Smooth muscle cell of the brain vasculature (primary cell): ENCODE results near the gene KIAA1217.

ENCODE experiments used
- DNase-seq: peaks from one replicate; pipeline ENCODE4 v3.0.0-alpha.2; 2012; ENCODE audit warnings: low read depth, low spot score

KIAA1217 gene

DNA sequence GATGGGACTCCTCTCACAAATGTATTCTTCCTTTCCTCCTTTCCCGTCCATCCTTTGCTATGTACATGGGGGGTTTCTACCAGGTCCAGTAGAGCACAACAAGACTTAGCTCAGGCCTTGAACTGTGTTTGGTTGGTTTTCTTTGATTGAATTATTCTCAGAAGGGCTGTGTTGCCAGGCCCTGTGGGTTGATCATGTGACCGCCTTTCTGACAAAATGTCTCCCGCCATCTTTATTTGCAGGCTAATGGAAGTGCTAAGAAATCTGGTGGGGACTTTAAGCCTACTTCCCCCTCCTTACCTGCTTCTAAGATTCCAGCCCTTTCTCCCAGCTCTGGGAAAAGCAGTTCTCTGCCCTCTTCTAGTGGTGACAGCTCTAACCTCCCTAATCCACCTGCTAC, 336.6 kb downstream of the KIAA1217 start:
- DNase-seq: no peak

DNA sequence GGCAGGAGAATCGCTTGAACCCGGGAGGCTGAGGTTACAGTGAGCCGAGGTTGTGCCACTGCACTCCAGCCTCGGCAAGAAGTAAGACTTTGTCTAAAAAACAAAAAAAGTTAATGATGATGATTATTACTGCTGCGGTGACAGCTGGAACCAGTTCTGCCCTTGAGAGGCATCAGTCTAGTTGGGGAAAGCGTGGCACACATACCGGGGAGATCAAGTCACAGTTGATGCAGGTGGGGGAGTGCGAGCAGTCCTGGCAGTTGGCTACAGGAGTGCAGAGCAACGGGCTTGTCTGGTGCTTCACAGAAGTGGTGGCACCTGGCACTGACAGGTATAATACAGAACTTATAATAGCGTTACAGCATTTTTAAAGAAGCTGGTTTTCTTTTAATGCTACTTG, 341.7 kb downstream of the KIAA1217 start:
- DNase-seq: no peak

DNA sequence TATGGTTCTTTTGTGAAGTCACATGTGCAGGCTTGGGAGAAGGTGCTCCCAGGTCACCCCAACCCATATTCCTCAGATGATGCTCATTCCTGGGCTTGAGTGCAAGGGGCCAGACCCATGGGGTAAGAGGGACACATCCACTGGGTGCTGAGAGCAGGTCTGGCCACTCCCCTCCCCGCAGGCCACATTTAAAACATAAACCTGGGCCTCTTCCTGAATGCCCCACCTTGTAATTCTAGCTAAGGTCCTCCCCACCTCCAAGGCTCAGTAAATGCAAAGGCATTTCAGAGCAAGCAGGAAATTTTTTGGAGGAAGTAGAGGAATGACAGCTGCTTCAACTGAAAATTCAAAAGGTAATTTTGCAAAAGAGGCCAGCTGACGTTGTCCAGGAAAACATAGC, 342.2 kb downstream of the KIAA1217 start:
- DNase-seq: no peak

DNA sequence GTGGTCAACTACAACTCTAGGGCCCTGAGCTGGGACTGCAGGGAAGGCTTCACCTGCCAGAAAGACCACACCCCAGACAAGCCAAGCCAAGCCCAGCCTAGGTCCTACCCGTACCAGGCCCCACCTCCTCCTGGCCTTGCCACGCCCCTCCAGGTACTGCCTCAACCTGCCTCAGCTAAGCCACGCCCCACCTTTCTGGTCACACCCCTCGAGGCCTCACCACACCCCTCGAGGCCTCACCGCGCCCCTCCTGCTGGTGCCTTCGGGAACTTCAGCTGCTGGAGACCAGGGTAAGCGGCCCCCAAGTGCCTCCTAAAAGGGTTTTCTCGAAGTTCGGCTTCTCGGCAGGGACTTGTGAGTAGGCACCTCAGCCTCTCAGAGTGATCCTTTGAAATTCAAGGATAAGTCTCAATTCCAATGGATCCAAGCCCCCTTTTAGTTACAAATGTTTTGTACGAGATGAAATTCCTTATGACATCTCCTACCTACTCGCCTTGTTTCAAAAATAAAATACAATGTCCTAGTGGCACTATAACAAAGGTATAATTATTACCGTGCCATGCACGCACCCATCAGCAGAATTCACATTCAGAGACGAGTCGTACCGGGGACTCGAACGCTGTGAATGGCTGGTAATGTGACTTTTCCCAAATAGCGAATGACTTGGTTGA, 343.5 kb downstream of the KIAA1217 start:
- DNase-seq: no peak

DNA sequence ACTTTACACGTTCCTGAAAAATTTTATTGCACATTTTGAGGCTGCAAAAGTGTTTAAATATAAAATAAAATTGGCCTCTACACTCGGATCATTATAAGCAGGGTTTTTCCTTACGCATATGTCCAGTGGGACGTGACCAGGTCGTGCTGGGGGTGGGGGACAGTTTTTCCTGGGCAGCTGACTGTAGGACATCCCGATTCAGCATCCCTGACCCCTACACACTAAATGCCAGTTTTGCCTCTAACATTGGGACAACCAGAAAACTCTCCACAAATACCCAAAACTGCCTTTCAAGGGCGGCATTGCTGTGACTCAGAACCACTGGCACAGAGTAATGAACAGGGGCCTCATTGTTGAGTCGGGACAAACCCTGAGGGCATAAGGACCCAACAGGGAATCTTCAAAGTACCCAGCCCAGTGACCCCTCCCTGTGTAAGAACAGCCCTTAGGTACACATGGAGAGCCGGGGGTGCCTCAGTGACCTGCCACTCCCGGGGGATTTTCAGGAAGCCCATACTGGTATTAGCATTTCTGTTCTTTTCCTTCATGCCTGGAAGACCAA, 344.2 kb downstream of the KIAA1217 start:
- no peak for DNase-seq

DNA sequence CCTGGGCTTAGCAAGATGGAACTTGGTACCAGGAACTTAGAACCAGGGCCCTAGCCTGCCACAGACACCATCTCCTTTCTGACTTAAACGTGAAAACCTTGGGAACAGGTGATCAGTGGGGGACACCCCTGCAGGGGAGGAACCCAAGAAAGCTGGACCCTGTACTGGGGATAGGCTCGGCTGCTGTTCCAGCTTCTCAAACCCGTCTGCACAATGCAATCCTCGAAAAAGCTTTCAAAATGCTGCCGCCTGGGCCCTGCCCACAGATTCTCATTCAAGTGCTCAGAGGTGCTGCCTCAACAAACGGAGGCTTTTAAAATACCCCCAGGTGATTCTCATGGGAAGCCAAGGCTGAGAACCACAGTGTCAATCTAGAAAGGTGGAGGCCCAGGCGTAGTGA, 345.1 kb downstream of the KIAA1217 start:
- no peak for DNase-seq

DNA sequence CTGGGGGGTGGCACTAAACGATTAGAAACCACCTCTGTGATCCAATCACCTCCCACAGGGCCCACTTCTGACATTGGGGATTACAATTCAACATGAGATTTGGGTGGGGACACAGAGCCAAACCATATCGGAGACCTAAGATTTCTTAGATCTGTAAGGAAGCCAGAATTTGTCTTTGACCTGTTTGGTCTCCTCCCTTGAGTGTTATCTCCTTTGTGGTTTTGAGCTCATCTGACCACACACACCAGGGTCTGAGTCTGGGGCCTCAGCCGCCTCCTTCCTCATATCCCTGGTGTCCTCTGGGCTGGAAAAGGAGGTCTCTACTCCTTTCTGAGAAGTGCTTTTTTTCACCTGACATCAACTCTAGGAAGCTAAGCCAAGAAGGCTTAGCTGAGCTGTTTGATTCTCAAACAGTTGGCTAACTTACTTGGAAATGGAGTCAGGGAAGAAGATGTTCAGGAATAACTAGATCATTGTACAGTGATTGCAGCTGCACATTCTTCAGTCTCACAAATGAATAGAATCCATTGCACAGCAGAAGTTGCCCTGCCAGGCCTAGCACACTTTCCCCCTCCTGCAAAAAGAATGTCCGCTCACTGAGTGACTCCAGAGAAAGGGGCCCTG, 347.3 kb downstream of the KIAA1217 start:
- DNase-seq: no peak

DNA sequence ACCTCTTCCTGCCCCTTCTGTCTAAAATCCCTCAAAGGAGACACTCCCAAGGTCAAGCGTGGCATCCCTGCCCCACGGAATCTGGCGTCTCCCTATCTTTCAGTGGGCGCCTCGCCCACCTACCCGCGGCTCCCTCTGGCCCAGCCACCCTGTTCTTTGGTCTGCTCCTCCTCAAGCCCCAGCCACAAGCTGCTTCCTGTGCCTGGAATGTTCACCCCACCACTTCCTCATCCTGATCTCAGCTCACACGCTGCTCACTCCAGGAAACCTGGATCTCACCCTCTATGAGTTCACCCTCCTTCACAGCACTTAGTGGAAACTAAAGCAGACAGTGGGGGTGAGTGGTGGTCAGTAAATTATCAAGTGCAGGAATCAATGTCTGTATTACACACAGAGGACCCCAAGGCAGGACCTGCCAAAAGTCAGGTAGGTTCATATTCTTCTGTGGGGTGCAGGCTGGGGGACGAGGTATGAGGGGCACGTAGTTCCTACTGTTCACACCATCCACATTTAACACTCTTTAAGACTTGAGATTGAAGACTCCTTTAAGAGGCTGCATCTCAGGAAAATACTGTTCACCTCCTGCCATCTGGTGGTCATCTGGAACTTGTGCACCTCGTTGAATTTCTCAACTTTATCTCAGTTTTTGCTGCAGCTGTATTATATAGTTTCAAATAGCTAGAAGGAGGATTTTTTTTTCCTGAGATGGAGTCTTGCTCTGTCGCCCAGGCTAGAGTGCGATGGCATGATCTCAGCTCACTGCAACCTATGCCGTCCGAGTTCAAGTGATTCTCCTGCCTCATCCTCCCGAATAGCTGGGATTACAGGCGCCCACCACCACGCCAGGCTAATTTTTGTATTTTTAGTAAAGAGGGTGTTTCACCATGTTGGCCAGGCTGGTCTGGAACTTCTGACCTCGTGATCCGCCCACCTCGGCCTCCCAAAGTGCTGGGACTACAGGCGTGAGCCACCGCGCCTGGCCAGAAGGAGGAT, 348.1 kb downstream of the KIAA1217 start:
- peak; percentile 53 for DNase-seq

DNA sequence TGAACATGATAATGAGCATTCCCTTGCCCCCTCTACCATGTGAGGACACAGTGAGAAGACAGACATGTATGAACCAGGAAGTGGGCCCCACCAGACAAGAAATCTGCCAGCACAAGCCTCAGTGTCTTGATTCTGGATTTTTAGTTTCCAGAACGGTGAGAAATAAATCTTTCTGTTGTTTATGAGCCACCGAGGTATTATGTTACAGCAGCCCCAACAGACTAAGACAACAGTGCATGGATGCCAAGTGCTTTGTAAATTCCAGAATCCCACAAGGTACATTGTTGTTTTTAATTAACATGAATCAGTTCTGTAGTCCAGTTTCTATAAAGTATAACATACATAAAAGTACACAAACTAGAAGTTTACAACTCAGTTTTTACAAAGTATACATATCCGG, 352.5 kb downstream of the KIAA1217 start:
- DNase-seq: no peak

DNA sequence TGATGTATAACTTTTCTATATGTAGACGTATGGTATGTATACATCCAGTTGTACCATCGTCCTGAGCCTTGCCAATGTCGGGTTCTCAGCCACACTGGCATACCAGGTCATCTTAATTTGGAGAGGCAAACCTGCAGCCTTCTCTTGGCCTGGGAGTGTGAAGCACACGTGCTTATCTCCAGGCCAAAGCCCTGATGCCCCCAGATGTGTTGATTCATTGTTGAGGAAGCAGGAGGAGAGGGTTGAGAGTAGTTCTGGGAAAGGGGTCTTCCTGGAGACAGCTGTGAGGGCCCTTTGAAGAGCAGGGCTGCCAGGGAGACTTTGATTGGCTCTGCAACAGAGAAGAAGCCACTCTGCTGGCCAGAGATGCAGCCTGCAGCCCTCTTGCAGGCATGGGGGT, 359.1 kb downstream of the KIAA1217 start:
- no peak for DNase-seq

DNA sequence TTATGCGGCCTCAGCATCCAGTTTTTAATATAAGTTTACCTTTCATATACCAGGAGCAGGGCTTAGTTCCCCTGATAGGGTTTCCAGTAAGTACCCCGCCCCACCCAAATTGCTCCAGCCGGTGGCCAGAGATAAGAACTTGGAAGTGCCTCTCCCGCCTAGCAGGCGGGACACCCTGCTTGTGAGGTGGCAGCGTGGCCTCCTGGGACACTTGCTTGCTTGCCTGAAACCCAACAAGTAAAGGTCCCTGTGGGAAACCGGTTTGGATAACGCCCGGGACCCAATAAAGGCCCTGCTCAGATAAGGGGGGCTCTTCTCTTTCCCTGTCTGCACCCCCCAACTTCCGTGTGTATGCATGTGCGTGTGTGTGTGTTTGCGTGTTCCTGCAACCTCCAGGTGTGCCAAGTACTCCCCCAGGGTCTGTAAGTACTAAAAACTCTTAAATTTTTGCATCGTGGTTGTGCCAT, 360.4 kb downstream of the KIAA1217 start:
- DNase-seq: no peak

DNA sequence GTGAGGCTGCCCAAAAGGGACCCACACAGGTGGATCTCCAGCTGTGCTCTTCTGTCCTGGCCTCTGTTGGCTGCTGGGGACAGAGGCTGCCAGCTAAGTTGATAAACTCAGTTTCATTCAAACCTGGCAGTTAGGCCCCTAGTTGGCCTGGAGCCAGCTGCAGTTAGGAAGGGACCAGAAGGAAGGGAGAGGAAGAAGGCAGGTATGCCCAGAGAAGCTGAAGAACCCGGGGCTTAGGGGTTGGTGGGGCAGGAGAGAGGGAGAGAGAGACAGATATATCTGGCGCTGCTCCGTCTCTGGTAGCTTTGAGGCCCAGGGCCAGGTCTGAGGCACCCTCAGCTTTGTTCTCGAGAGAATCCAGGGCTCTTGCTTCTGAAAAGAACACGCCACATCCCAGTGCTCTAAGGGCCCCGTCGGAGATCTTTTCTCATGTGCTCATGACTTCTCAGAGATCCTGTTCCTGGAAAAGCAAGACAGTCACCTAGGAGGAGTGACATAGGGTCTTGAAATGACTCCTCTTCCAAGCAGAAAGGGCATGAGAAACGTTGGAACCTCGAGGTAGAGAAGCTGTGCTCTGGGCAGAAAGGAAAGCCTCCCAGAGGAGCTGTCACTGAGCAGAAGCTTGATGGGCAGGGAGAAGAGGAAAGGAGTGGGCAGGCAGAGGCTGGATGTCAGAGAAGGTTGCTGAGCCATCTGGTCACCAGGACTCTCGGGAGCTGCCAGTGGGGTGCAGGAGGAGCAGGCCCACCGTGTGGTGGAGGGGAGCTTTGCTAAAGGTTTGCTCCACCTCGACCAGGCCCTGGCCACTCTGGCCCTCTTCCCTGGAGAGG, 361.1 kb downstream of the KIAA1217 start:
- no peak for DNase-seq

DNA sequence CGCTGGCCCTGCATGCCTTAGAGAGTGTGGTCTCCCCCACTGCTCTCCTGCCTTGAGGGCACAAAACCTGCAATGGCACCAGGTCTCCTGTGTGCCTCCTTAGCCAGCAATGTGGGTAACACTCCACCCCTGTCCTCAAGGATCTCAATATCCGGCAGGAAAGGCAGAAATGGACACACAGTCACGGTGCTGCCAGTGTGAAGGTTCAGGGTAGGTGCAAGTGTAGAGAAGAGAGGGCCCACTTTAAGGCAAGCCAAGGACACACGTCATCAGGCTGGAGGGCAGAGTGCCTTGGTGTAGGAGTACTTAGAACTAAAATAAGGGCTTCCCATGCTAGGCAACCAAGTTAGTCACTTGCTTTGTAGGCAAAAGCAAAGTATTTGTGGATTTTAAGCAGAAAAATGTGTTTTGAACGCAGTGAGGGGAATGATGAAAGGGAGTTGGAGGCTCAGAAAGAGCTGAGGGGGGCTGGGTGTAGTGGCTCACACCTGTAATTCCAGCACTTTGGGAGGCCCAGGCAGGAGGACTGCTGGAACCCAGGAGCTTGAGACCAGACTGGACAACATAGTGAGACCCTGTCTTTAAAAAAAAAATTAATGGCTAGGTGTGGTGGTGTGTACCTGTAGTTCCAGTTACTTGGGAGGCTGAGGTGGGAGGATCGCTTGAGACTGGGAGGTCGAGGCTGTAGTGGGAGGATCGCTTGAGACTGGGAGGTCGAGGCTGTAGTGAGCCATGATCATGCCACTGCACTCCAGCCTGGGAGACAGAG, 361.9 kb downstream of the KIAA1217 start:
- no peak for DNase-seq

DNA sequence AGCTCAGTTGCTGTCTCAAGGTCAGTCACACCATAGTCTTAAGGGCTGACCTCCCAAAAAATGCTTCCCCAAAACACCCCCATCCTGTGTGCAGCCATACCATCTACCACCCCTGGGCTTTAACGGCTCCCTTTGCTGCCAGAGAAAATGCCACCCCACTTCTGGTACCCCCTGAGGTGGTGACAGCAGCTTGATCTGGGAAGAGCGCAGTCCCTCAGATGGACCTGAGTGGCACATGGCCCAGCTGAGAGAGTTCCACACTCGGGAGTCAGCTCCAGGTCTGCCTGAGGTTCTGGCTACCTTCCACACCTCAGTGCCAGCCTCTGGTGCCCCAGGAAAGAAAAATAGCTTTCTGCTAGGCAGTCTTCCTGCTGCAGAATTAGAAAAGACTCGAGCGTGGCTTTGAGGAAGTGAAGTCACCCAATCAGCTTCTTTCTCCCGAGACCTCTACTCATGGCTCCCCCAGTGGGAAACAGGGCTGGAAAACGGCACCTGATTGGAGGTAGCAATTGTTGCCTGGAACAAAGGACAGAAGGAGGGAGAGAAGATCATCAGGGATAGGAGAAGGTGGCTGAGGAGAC, 363.0 kb downstream of the KIAA1217 start:
- no peak for DNase-seq

DNA sequence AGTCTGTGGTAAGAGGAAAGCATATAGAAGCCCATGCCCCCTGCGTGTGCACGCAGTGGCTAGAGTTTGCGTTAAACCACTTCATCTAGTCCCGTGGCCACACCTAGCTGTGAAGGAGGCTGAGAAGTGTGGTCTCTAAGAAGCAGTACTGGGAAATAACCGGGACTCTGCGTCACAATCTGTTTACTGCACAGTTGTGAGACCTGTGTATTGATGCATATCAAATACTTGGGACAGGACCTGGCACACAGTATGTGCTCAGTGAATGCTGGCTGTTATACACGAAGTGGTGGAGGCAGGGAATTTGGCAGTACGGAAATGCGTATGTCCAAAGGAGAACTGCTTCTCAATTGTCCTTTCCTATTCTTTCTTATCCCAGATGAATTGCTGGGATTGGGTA, 365.2 kb downstream of the KIAA1217 start:
- DNase-seq: no peak

DNA sequence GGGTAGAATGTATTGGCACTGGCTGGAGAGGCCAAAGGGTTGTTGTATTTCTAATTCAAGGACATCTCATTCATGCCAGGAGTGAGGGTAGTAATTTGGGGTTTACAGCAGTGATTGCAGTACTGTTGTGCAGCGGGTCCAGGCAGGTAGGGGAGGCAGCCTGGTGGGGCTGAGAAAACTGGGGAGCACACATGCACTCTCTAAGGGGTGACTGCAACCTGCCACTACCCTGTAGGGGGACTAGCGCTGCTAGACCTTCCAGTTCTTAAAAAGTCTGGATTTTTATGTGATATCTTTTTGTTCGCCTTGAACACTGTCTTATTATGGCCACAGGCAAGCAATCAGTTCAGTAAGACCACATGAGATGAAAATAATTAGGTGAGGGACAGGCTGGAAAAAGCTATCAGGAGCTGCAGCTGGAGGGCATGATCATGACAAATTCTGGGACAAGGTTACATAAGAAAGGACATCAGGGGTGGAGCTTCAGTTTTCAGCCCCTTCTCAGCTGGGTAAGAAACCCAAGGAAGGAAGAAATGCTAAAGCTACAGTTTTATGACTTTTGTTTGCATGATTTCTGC, 365.7 kb downstream of the KIAA1217 start:
- no peak for DNase-seq

DNA sequence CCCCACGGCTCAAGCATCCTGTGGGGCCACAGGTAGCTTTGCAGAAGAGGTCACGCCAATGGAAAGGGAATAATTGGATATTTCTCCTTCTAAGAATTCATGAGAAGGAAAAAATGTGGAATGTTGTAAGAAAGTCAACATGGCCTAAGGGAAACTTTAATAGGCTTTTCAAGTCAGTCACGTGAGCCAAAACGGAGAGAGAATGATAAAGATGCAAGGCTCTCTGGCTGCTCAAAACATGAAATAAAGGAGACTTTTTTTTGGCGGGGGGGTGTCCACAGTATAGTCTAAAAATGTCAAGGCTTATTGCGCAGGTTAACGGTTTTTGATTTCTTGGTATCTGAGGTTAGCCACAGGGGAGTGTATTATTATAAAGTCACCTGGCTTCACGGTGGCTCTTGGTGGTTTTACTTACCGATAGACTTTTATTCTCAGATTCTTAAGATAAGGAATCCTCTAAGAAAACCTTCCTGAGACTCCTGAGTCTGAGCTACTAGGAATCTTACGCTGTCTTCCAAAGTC, 366.6 kb downstream of the KIAA1217 start:
- DNase-seq: no peak

DNA sequence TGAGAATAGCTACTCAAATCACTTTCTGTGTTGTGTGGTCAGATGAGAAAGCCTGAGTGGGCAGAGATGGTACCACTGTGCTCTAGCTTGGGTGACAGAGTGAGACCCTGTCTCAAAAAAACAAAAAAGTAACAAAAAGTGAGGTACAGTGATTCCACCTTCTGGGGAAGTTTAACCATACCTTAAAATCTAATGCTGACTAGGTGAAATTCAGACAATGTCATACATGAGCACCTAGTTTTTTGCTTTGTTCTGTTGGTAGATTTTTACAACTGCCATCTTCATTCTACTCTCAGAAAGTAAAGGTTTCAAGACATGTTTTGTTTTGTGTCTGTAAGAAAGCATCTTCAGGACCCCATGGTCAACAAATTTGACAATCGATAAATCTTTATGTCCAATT, 370.5 kb downstream of the KIAA1217 start:
- no peak for DNase-seq

DNA sequence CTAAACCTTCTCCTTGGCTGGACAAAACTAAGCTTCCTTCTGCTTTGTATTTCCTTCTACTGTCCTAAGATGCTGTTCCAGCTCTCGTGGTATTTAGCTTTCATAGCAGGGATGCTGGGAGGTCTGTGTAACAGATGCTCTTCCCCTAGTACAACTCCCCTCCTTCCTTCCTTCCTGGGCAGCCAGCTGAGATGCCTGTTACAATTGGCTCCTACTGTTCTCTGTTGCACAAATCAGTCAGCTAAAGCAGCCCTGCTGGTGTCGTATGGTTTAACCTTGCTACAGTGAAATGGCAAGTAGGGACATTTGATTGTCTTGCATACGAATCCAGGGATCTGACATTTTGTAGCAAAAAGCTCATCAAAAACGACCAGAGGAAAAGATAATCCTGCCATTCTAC, 371.0 kb downstream of the KIAA1217 start:
- no peak for DNase-seq
